Peyer's patch (tissue), 4 donors: Measurements from ENCODE around the gene HTR3D.

ENCODE experiments used
- POLR2A ChIP-seq, 2 donors: fragments of 450-650 bp; IDR thresholded peaks; one replicate each; pipeline ENCODE4 v1.5.1; 2017; ENCODE audit warnings: antibody characterized with exemption in 2 of 2, mild to moderate bottlenecking in 2 of 2, moderate library complexity in 2 of 2
- TF ChIP-seq, protein P1 (sequence below), 6 experiments: fragments of 450-650 bp in 4 of 6; fragments of 200-600 bp in 2 of 6; sonication (generic) in 1 of 6; IDR thresholded peaks; one replicate each; pipeline ENCODE4 v1.5.1; 2017 to 2019; ENCODE audit warnings: antibody characterized with exemption in 6 of 6, mild to moderate bottlenecking in 3 of 6, moderate library complexity in 1 of 6

DNA sequence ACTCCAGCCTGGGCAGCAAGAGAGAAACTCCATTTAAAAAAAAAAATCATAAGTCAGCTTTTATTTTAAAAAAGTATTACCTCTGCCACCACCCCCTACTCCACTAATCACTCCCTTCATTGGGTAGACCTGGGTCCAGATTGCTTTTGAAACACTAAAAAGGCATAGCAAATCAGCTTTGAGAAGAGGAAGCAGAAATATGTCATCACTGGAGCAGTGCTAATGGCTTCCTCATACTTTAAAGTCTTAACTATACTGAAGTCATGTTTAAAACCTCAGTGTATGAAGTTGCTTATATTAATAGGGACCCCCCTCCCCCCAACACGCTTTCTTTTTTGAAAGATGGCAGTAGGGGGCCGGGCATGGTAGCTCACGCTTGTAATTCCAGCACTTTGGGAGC is 1.0 kb upstream of the HTR3D start:
- TF ChIP-seq, protein P1, sequence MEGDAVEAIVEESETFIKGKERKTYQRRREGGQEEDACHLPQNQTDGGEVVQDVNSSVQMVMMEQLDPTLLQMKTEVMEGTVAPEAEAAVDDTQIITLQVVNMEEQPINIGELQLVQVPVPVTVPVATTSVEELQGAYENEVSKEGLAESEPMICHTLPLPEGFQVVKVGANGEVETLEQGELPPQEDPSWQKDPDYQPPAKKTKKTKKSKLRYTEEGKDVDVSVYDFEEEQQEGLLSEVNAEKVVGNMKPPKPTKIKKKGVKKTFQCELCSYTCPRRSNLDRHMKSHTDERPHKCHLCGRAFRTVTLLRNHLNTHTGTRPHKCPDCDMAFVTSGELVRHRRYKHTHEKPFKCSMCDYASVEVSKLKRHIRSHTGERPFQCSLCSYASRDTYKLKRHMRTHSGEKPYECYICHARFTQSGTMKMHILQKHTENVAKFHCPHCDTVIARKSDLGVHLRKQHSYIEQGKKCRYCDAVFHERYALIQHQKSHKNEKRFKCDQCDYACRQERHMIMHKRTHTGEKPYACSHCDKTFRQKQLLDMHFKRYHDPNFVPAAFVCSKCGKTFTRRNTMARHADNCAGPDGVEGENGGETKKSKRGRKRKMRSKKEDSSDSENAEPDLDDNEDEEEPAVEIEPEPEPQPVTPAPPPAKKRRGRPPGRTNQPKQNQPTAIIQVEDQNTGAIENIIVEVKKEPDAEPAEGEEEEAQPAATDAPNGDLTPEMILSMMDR (IDR thresholded peaks at IDR 0.05), result no peak
- TF ChIP-seq POLR2A (IDR thresholded peaks at IDR 0.05), result no peak
